HG02938 (cell line): ENCODE results near the gene GPBAR1.

Source experiments
- ATAC-seq: cut with Tn5 transposase; IDR thresholded peaks from one replicate; pipeline ENCODE4 v1.9.1; 2021; ENCODE audit warnings: mild to moderate bottlenecking, moderate library complexity; ENCODE audit not compliant: unreplicated experiment

GPBAR1 gene

GRCh38 chr2:218284106-218284811 is 23.4 kb downstream of the GPBAR1 start:
- peak; percentile 42 for ATAC-seq

- no peak for ATAC-seq
Measured at GRCh38 chr2:218285604-218286003, 24.8 kb downstream of the GPBAR1 start.

GRCh38 chr2:218286570-218287459 is 26.0 kb downstream of the GPBAR1 start:
- ATAC-seq: peak; percentile 62

GRCh38 chr2:218289639-218290315 is 29.0 kb downstream of the GPBAR1 start:
- ATAC-seq: no peak

GRCh38 chr2:218290316-218291261 is 29.8 kb downstream of the GPBAR1 start:
- peak; percentile 40 for ATAC-seq

GRCh38 chr2:218291318-218292047 is 30.7 kb downstream of the GPBAR1 start:
- no peak for ATAC-seq

GRCh38 chr2:218292048-218293014 is 31.5 kb downstream of the GPBAR1 start, which contains the start of gene TMBIM1:
TSS of gene TMBIM1 (minus strand) at chr2:218292503. CDS start at chr2:218282141, 10,362 bp downstream.
- ATAC-seq: peak; percentile 61

GRCh38 chr2:218293715-218294429 is 33.1 kb downstream of the GPBAR1 start:
- ATAC-seq: no peak

GRCh38 chr2:218294430-218295022 is 33.7 kb downstream of the GPBAR1 start:
- ATAC-seq: no peak

- ATAC-seq: no peak
Measured at GRCh38 chr2:218295029-218295428, 34.2 kb downstream of the GPBAR1 start.

- ATAC-seq: no peak
Measured at GRCh38 chr2:218296200-218296599, 35.4 kb downstream of the GPBAR1 start.

GRCh38 chr2:218296847-218297246 is 36.0 kb downstream of the GPBAR1 start:
- ATAC-seq: no peak

GRCh38 chr2:218298314-218298875 is 37.6 kb downstream of the GPBAR1 start:
- ATAC-seq: no peak

GRCh38 chr2:218300141-218300540 is 39.3 kb downstream of the GPBAR1 start:
- ATAC-seq: no peak

GRCh38 chr2:218301176-218301819 is 40.5 kb downstream of the GPBAR1 start:
- ATAC-seq: peak; percentile 65

- ATAC-seq: no peak
Measured at GRCh38 chr2:218305383-218305782, 44.6 kb downstream of the GPBAR1 start.
